Measurements from ENCODE around the gene RAB39B. TPM values are rescaled to one million over a fixed set of nuclear protein-coding genes. Genes with fewer than 3 reads are reported as not detected.
A peak's percentile ranks its signal among the peaks of the same experiment; 100 is the strongest.

Gene RAB39B
- total RNA-seq, 1 donor from 2014 or later, result 2.6 TPM

DNA sequence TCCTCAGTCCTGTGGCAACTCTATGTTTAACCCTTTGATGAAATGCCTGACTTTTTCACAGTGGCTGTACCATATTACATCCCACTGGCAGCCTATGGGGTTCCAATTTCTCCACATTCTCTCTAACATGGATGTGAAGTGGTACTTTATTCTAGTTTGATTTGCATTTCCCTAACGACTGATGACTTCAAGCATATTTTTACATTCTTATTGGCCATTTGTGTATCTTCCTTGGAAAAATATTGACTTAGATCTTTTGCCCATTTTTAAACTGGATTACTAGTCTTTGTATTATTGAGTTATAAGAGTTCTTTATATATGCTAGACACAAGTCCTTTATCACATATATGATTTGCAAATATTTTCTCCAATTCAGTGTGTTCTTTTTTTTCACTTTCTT is 2.1 kb upstream of the RAB39B start:
- H3K36me3 Mint-ChIP-seq (ENCODE audit: unreplicated experiment), result no peaks in the 10 kb centered on the region
- no peak overlapping the region for H3K27ac Mint-ChIP-seq (ENCODE audit: unreplicated experiment)
- no peaks in the 10 kb centered on the region for H3K27me3 Mint-ChIP-seq (ENCODE audit: unreplicated experiment)
- no peak overlapping the region for H3K4me3 Mint-ChIP-seq (ENCODE audit: unreplicated experiment)
- H3K9me3 Mint-ChIP-seq (ENCODE audit: unreplicated experiment), result peaks cover 8% of the 10 kb centered on the region
- DNase-seq (ENCODE audit: extremely low spot score, unreplicated experiment), result no peak
- TF ChIP-seq, protein P1, sequence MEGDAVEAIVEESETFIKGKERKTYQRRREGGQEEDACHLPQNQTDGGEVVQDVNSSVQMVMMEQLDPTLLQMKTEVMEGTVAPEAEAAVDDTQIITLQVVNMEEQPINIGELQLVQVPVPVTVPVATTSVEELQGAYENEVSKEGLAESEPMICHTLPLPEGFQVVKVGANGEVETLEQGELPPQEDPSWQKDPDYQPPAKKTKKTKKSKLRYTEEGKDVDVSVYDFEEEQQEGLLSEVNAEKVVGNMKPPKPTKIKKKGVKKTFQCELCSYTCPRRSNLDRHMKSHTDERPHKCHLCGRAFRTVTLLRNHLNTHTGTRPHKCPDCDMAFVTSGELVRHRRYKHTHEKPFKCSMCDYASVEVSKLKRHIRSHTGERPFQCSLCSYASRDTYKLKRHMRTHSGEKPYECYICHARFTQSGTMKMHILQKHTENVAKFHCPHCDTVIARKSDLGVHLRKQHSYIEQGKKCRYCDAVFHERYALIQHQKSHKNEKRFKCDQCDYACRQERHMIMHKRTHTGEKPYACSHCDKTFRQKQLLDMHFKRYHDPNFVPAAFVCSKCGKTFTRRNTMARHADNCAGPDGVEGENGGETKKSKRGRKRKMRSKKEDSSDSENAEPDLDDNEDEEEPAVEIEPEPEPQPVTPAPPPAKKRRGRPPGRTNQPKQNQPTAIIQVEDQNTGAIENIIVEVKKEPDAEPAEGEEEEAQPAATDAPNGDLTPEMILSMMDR (IDR thresholded peaks at IDR 0.05), result no peak
- peaks cover 13% of the 10 kb centered on the region for H3K4me1 Mint-ChIP-seq (ENCODE audit: unreplicated experiment)

DNA sequence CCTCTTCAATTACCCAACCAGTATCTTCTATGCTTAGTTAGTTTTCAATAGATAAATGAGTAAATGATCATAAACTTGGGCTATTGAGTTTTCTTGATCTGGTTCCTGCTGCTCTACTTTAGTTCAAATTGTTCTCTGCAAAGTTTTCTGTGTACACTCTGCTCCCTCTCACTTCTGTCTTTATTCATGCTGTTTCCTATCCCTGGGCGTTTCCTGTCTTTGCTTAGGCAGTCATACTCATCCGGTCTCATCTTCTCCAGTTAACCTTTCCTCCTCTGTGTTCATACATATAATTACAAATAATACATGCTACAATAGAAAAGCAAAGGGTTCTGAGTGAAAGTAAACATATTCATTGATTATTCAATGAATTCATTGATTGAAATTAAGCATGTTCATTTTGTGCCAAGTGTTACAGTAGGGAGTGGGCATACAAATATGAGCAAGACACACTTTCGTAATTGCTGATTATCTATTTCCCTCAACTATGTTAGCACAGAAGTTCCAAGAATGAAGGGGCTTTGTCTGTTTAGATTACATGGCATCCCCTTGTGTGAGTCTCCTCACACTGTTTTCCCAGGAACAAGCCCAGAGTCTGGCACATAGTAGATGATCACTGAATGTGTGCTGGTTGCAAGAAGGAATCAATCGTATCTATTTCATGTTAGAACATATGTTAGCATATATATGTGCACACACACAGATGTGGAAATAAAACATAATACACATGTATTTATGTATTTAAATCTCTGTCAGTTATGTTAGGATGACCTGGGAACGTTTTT is 1.1 kb downstream of the RAB39B start:
- Mint-ChIP-seq H3K27me3 (ENCODE audit: unreplicated experiment) (no peaks in the 10 kb centered on the region), H3K36me3 (ENCODE audit: unreplicated experiment) (peaks cover 4% of the 10 kb centered on the region), H3K4me1 (ENCODE audit: unreplicated experiment) (peaks cover 13% of the 10 kb centered on the region), H3K4me3 (ENCODE audit: unreplicated experiment) (peak overlapping the region; percentile 76), H3K9me3 (ENCODE audit: unreplicated experiment) (no peaks in the 10 kb centered on the region), H3K27ac (ENCODE audit: unreplicated experiment) (no peak overlapping the region)
- TF ChIP-seq, protein P1 (IDR thresholded peaks at IDR 0.05), result no peak
- DNase-seq (ENCODE audit: extremely low spot score, unreplicated experiment), result no peak

DNA sequence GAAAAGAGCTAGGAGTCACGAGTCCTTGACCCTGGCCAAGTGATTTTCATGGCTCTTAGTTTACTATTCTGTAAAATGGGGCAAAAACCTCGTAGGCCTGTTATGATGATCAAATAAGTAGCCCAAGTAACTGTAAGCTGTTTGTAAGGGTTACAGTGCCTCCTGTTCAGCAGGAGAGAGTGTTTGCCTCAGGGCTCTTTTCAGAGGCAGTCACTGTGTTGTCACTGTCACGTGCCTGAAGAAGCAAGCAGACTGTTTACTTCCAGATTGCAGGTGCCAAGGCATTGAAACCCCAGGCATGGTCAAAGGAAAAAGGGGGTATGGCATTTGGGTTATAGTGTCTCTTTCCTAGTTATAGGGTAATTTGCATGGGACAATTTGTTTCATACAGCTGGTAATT is 4.5 kb downstream of the RAB39B start:
- Mint-ChIP-seq H3K4me1 (ENCODE audit: unreplicated experiment) (peaks cover 13% of the 10 kb centered on the region), H3K4me3 (ENCODE audit: unreplicated experiment) (no peak overlapping the region), H3K9me3 (ENCODE audit: unreplicated experiment) (peaks cover 2% of the 10 kb centered on the region), H3K36me3 (ENCODE audit: unreplicated experiment) (peaks cover 4% of the 10 kb centered on the region), H3K27ac (ENCODE audit: unreplicated experiment) (no peak overlapping the region), H3K27me3 (ENCODE audit: unreplicated experiment) (no peaks in the 10 kb centered on the region)
- TF ChIP-seq, protein P1 (IDR thresholded peaks at IDR 0.05), result no peak
- no peak for DNase-seq (ENCODE audit: extremely low spot score, unreplicated experiment)

DNA sequence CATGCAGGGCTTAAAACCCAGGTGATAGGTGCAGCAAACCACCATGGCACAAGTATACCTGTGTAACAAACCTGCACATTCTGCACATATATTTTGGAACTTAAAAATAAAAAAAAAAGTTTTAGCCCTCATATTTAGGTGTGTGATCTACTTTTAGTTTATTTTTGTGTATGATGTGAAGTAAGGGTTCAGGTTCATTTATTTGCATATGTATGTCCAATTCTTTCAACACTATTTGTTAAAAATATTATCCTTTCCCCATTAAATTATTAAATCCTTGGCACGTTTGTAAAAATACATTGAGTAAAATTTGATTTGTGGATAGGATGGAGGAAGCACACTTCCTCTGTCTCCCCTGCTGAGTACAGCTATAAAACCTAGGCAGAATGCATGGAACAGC is 12.9 kb downstream of the RAB39B start:
- Mint-ChIP-seq H3K4me3 (ENCODE audit: unreplicated experiment) (no peak overlapping the region), H3K27ac (ENCODE audit: unreplicated experiment) (no peak overlapping the region), H3K4me1 (ENCODE audit: unreplicated experiment) (no peaks in the 10 kb centered on the region), H3K27me3 (ENCODE audit: unreplicated experiment) (peaks cover 5% of the 10 kb centered on the region), H3K36me3 (ENCODE audit: unreplicated experiment) (no peaks in the 10 kb centered on the region), H3K9me3 (ENCODE audit: unreplicated experiment) (peaks cover 20% of the 10 kb centered on the region)
- no peak for DNase-seq (ENCODE audit: extremely low spot score, unreplicated experiment)
- TF ChIP-seq, protein P1 (IDR thresholded peaks at IDR 0.05), result no peak

DNA sequence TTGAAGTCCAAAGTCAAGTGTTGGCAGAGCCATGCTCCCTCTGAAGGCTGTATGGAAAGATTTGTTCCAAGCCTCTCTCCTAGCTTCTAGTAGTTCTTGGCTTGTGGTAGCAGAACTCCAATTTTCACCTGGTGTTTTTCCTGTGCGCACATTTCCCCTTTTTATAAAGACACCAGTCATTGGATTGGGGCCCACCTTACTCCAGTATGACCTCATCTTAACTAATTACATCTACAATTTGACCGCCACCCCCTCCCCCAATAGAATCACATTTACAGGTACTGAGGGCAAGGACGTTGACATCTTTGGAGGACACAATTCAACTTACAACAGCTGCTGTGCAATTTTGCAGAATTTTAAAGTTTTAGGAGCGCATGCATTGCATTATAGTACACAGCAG is 16.8 kb downstream of the RAB39B start:
- Mint-ChIP-seq H3K27me3 (ENCODE audit: unreplicated experiment) (peaks cover 2% of the 10 kb centered on the region), H3K4me1 (ENCODE audit: unreplicated experiment) (no peaks in the 10 kb centered on the region), H3K4me3 (ENCODE audit: unreplicated experiment) (no peak overlapping the region), H3K27ac (ENCODE audit: unreplicated experiment) (no peak overlapping the region), H3K36me3 (ENCODE audit: unreplicated experiment) (no peaks in the 10 kb centered on the region), H3K9me3 (ENCODE audit: unreplicated experiment) (peaks cover 22% of the 10 kb centered on the region)
- DNase-seq (ENCODE audit: extremely low spot score, unreplicated experiment), result no peak
- TF ChIP-seq, protein P1 (IDR thresholded peaks at IDR 0.05), result no peak
